ENCODE data around the gene AQP5.
"Not testable (repeated sequence)": the region's sequence is repeated elsewhere in the genome, so short reads cannot be mapped to it uniquely, and the experiment has no call there.

Gene AQP5

GRCh38 chr12:49983892-49984291, 22.2 kb downstream of the AQP5 start:
- DNase-seq: no peak

GRCh38 chr12:49984476-49985359, 23.0 kb downstream of the AQP5 start:
- DNase-seq: no peak

- no peak for DNase-seq
These were observed 24.3 kb downstream of the AQP5 start for GRCh38 chr12:49985981-49986380.

- not testable (repeated sequence) for DNase-seq
These were observed 24.8 kb downstream of the AQP5 start for GRCh38 chr12:49986476-49986875.

GRCh38 chr12:49987625-49988303, 26.1 kb downstream of the AQP5 start:
- no peak for DNase-seq

- not testable (repeated sequence) for DNase-seq
These were observed 27.7 kb downstream of the AQP5 start for GRCh38 chr12:49989400-49989799.

GRCh38 chr12:49990273-49990672, 28.6 kb downstream of the AQP5 start:
- no peak for DNase-seq

- DNase-seq: no peak
These were observed 36.8 kb downstream of the AQP5 start for GRCh38 chr12:49998453-49998852.

- DNase-seq: no peak
These were observed 41.9 kb downstream of the AQP5 start for GRCh38 chr12:50003595-50003994.

GRCh38 chr12:50004696-50005095, 43.0 kb downstream of the AQP5 start:
- no peak for DNase-seq

GRCh38 chr12:50005175-50005574, 43.5 kb downstream of the AQP5 start:
- DNase-seq: peak; percentile 37

- DNase-seq: no peak
These were observed 44.6 kb downstream of the AQP5 start for GRCh38 chr12:50006280-50006679.

- peak; percentile 97 for DNase-seq
These were observed 45.2 kb downstream of the AQP5 start for GRCh38 chr12:50006754-50007442.

GRCh38 chr12:50013361-50014147, 51.9 kb downstream of the AQP5 start:
- no peak for DNase-seq

GRCh38 chr12:50014342-50014741, 52.7 kb downstream of the AQP5 start:
- no peak for DNase-seq

Data from NCI-H526 treated with DMSO at 0.1 percent for 48 hours (cell line).